GM19397 (cell line): ENCODE measurements around the gene GPR31.
"Not testable (repeated sequence)": the region's sequence is repeated elsewhere in the genome, so short reads cannot be mapped to it uniquely, and the experiment has no call there.

Experiments used
- ATAC-seq: cut with Tn5 transposase; IDR thresholded peaks from one replicate; pipeline ENCODE4 v1.9.1; 2021; ENCODE audit warnings: mild to moderate bottlenecking, moderate library complexity; ENCODE audit not compliant: unreplicated experiment

GPR31 gene

GRCh38 chr6:167157863-167158262 is at the start of gene GPR31:
Gene GPR31, minus strand, starts transcription at chr6:167157980. Its CDS starts 149 bp downstream, at chr6:167157831.
- no peak for ATAC-seq

GRCh38 chr6:167207527-167207926 is 49.7 kb upstream of the GPR31 start:
- ATAC-seq, result no peak

- not testable (repeated sequence) for ATAC-seq
These were observed 47.5 kb upstream of the GPR31 start for GRCh38 chr6:167205316-167205715.

- ATAC-seq, result not testable (repeated sequence)
These were observed 46.2 kb upstream of the GPR31 start for GRCh38 chr6:167204059-167204348.

- ATAC-seq, result not testable (repeated sequence)
These were observed 45.7 kb upstream of the GPR31 start for GRCh38 chr6:167203261-167204058.

DNA sequence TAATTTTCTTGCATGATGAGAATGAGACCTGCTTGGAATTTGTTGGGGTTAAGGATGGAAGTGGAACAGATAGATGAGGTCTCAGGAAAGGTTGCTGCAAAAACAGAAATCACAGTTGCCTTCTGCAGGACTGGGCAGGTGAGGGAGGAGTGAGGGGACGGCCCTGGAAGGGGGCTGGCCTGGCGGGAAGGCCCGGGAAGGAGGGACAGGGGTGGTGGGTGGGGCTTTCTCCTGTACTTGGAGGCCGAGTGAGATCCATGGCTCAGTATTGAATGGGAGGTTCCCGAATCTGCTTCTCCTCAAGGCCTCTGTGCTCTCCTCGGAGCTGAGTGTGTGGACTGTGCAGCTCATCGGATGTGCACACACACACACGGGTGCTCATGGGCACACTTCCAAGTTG is 44.8 kb upstream of the GPR31 start:
- not testable (repeated sequence) for ATAC-seq

DNA sequence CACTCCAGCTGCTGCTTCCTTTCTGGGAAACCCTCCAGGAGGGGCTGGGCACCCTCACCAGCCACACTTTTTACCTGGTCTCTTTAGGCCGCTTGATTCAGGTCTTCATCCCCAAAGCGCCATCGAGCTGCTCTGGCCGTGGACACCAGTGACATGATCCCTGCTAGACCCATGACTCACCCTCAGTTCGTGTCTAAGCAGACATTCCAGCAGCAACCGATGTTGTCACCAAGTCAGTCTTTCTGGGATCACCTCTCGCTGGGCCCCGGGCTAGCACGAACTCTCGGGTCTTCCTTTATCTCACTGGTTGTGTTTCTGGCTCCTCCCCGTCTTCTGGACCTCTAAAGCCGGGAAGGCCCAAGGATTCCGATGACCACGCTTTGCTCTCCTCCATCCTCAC is 43.0 kb upstream of the GPR31 start:
- no peak for ATAC-seq

DNA sequence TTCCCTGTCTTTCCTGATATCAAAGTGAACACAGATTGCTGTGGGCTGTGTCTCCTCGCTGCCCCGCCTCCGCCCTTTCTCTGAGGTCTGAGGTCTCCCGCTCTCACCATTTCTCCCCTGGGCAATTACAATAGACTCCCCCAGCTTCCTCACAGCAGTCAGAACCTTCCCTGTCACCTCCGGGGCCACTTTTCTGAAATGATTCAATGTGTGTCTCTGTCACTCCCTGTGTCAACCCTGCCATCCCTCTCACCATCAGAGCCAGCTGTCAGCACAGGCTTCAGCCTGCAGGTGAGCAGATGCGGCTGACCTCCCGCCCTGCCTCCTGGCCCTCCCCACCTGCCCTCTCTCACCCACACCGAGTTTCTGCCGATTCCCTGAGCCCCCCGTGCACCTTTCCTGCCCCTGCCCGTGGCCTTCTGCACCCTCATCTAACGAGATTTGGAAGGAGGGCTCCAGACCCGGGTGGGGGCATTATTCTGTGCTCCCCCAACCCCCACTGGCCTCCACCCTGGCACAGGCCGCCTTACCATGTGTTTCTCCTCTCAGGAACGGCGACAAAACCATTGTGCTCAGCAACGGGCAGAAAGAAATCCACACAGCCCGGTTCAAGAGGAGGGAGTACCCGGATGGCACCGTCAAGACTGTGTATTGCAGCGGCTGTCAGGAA is 38.3 kb upstream of the GPR31 start:
- ATAC-seq, result not testable (repeated sequence)

DNA sequence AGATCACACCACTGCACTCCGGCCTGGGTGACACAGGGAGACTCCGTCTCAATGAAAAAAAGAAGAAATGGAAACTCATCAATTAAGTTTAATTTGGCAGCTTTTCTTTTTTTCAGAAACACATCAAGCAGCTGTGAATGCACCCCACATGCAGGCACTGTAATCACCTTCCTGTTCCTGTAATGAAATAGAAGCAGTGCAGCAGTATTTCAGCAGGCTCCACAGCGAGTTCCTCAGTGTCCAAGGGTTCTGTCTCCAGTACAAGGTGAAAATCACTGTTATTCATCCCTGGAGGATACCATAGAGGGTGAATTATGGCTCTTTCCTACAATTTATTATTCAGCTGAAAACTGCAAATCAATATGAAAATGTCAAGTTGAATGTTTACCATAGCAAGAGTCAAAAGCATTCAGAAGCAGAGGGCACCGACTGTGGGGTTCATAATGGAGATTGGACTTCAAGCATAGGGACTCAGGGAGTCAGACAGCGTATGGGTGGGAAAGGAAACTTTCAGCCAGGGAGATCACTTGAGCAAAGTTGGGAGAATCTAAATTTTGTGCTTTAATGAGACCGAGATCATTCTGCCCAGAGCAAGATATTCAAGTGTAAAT is 35.8 kb upstream of the GPR31 start:
- ATAC-seq, result not testable (repeated sequence)

GRCh38 chr6:167191043-167191583 is 33.3 kb upstream of the GPR31 start:
- ATAC-seq, result not testable (repeated sequence)

GRCh38 chr6:167187275-167187674 is 29.5 kb upstream of the GPR31 start:
- ATAC-seq, result not testable (repeated sequence)

- not testable (repeated sequence) for ATAC-seq
These were observed 27.3 kb upstream of the GPR31 start for GRCh38 chr6:167185101-167185500.

DNA sequence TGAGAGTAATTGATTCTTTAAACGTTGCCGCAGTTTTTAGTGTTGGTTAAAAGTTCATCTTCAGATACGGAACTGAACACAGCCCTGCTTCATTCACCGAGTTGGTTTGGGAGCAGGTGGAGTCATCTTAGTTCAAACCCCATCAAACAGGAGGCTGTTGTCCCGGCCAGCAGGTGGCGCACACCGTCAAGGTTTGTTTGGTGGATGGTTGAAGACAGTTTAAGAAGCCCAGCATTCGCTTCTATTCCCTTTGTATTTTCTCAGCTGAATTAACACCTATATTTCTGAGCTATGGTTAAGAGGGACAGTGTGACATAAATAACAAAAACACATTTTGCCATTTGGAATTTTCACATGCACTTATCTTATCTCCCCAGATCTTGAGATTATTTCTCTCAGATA is 25.1 kb upstream of the GPR31 start:
- ATAC-seq, result peak; percentile 76

DNA sequence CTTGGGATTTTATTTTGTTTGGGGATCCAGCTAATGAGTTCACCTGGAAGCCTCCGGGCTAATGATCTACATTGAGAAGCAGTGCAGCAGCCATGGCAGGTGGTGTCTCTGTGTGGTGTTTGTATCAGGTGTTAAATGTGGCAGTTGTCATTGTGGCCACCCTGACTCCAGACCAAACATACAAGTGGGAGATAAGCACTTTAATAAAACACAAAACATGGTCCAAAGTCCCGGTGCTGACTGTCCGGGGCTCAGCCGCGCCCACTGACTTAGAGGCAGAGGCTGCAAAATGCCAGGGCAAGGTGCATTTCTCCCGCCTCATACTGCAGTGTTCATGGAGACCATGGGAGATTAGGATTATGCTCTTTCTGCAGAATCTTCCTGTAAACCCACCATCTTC is 23.6 kb upstream of the GPR31 start:
- ATAC-seq, result not testable (repeated sequence)

DNA sequence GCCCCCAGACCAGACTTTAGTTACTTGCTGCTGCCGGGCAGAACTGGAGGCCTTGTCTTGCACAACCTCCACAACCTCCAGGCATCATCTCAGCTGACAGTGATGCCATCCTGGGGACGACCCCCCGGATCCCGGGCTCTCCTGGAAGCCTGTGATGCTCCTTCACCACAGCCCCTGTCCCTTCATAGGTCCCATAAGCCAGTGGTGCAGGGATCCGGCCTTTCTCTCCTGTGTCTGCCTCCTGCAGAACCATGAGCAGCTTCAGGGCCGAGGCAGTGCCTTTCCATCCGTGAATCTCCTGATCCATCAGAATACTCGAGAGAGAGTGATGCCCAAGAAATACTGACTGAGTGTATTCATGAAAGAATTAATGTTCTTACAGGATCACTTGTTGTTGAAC is 22.3 kb upstream of the GPR31 start:
- not testable (repeated sequence) for ATAC-seq

DNA sequence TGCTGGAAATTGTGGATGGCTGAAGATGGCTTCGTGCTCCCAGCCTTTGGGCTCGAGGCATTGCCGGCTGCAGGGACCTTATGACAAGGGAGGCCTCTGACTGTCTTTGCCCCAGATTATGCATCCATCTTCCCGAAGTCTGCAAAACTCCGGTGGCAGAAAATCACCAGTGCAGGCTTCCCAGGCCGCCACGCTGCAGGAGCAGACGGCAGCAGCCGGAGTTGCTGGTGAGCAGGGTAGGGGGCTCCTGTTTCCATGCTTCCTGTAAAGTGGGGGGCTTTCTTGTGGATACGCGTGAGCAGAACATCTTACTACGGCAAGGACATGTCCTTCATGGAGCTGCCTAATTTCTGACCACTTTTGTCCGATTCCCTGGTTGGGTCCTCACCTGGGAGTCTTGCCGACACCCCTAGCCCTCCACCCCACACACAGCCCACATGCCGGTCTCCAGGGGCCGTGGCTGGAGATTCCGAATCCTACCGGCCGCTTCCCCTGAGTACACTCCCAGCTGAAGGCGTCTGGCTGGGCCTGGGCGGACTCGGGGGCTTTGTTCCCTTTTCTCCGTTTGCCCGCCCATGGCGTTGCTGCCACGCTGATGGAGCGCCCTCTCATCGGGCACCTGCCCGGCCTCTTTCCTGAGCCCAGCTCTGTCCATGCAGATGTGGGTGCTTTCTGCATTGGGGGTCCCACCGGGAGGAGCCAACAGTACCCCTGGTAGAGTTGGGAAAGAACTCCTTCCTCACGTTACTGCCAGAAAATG is 21.3 kb upstream of the GPR31 start:
- not testable (repeated sequence) for ATAC-seq

GRCh38 chr6:167177271-167177670 is 19.5 kb upstream of the GPR31 start:
- ATAC-seq, result not testable (repeated sequence)

GRCh38 chr6:167172011-167172410 is 14.2 kb upstream of the GPR31 start:
- not testable (repeated sequence) for ATAC-seq

DNA sequence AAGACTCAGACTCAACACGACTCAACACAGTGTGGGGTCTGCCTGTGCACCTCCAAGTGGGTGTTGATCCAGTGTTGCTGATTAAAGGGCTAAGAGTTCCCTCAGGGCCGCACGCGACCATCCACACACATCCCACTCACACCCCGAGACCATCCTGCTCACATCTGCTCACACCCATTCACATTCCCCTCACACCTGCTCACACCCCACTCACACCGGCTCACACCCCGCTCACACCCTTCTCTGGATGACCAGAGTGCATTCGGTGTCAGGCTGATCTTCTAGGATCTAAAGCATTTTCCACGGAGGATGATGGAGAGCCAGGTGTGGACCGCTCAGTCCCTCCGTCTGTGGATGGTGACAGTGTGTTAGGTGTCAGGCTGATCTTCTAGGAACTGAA is 13.5 kb upstream of the GPR31 start:
- ATAC-seq, result not testable (repeated sequence)

- ATAC-seq, result not testable (repeated sequence)
These were observed 12.1 kb upstream of the GPR31 start for GRCh38 chr6:167169867-167170266.

DNA sequence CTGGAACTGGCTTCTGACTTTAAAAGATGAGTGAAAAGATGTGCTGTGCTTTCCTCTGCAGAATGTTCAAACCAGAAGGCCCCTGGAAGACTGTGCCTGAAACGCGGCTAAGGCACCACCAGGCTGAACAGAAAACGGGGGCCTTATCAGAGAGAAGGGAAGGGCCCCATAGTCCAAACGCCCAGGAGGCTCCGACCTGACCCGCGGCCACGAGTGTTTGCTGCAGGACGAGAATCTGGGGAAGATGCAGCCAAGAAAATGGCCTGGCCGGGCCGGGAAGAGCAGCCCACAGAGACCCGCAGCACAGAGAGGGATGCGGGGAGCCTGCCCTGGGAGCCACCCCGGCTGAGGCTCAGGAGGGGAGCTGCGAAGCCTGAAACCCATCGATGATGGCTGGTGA is 10.5 kb upstream of the GPR31 start:
- ATAC-seq, result not testable (repeated sequence)
